Gastroesophageal sphincter (tissue), 4 donors: Measurements from ENCODE around the gene HSPA1A. TPM values are rescaled to one million over a fixed set of nuclear protein-coding genes. Genes with fewer than 3 reads are reported as not detected.
"Not testable (repeated sequence)": the region's sequence is repeated elsewhere in the genome, so short reads cannot be mapped to it uniquely, and the experiment has no call there.

Experiments
- ATAC-seq: fragments of 150-250 bp; one replicate; pipeline ENCODE4 v1.9.1; 2016; ENCODE audit warnings: mild to moderate bottlenecking, moderate library complexity
- H3K27ac ChIP-seq, 4 donors: fragments of 200-600 bp; sonication (generic) in 3 of 4; 1 replicate in 3 of 4; 2 replicates in 1 of 4; pipeline ENCODE4 v1.5.1; 2016 to 2019
- H3K27me3 ChIP-seq: fragments of 200-600 bp; sonication (generic); one replicate; pipeline ENCODE4 v1.5.1; 2019
- H3K36me3 ChIP-seq, 2 donors: fragments of 200-600 bp; sonication (generic); one replicate each; pipeline ENCODE4 v1.5.1; 2019; ENCODE audit warnings: control low read depth in 1 of 2
- H3K4me1 ChIP-seq, 3 donors: fragments of 200-600 bp; sonication (generic); 1 replicate in 2 of 3; 2 replicates in 1 of 3; pipeline ENCODE4 v1.5.1; 2016 to 2019; ENCODE audit warnings: control low read depth in 2 of 3
- H3K4me3 ChIP-seq, 2 donors: fragments of 200-600 bp; sonication (generic); one replicate each; pipeline ENCODE4 v1.5.1; 2019; ENCODE audit warnings: mild to moderate bottlenecking in 1 of 2, moderate library complexity in 1 of 2
- H3K9me3 ChIP-seq, 3 donors: fragments of 200-600 bp; sonication (generic); one replicate each; pipeline ENCODE4 v1.5.1; 2017 to 2019; ENCODE audit warnings: control low read depth in 2 of 3
- EP300 ChIP-seq: sonication (generic); formaldehyde crosslinking; IDR thresholded peaks from one replicate; pipeline ENCODE4 v1.6.1; 2017; ENCODE audit warnings: antibody characterized with exemption, mild to moderate bottlenecking
- POLR2A ChIP-seq, 2 donors: fragments of 450-650 bp; IDR thresholded peaks; one replicate each; pipeline ENCODE4 v1.6.1; 2017; ENCODE audit warnings: antibody characterized with exemption in 2 of 2, mild to moderate bottlenecking in 2 of 2, moderate library complexity in 1 of 2
- POLR2AphosphoS5 ChIP-seq: sonication (generic); formaldehyde crosslinking; IDR thresholded peaks from one replicate; pipeline ENCODE4 v1.6.1; 2017; ENCODE audit warnings: antibody characterized with exemption
- WGBS, 2 donors: methylation state at CpG; one replicate each; pipeline ENCODE4 v1.1.5; 2018; ENCODE audit warnings: low coverage in 1 of 2; 5-methylcytosine and 5-hydroxymethylcytosine counted together
- total RNA-seq, 4 donors: library from RNA; depleted of rRNA; stranded (reverse); fragments of >200 nt; gene quantifications; one replicate each; pipeline ENCODE4 v1.1.0, GENCODE V29; 2016
- TF ChIP-seq, protein P1 (sequence below), 4 experiments: fragments of 200-600 bp in 2 of 4; fragments of 450-650 bp in 2 of 4; sonication (generic) in 1 of 4; IDR thresholded peaks; one replicate each; pipeline ENCODE4 v1.5.1; 2017 to 2019; ENCODE audit warnings: antibody characterized with exemption in 4 of 4, mild to moderate bottlenecking in 2 of 4, moderate library complexity in 2 of 4

Gene HSPA1A
- total RNA-seq, 4 donors from 2014 or later, result 287 to 496 (median 351) TPM

DNA sequence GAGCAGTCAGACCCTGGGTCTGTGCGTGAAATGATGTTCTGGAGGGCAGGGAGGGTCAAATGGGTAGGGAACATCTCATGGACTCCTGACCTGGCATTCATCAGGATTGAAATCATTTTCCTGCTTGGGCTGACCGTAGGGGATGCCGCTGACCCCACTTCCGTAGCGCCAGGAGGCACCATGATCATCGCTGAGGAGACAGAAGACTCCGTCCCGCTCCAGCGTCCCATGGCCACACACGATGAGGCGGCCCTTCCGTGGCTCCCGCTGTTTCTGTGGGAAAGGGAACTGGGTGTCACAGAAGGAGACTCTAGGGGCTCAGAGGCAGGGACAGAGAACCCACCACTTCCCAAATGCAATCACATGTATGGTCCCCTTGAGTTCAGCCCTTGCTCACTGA is 45.0 kb downstream of the HSPA1A start:
- Histone ChIP-seq H3K9me3 (no peaks in the 10 kb centered on the region), H3K27ac (no peak overlapping the region), H3K4me3 (no peak overlapping the region), H3K36me3 (peaks cover 0 to 48% of the 10 kb centered on the region in 2 donors), H3K4me1 (peaks cover 0 to 33% (median 6%) of the 10 kb centered on the region in 3 donors), H3K27me3 (no peaks in the 10 kb centered on the region)
- 83 to 100% methylated on average over 2 to 6 of the region's 13 CpGs for WGBS, 2 donors
- ATAC-seq, result no peak
- TF ChIP-seq POLR2A (IDR thresholded peaks at IDR 0.05) (no peak), EP300 (no peak), POLR2AphosphoS5 (no peak)
- TF ChIP-seq, protein P1, sequence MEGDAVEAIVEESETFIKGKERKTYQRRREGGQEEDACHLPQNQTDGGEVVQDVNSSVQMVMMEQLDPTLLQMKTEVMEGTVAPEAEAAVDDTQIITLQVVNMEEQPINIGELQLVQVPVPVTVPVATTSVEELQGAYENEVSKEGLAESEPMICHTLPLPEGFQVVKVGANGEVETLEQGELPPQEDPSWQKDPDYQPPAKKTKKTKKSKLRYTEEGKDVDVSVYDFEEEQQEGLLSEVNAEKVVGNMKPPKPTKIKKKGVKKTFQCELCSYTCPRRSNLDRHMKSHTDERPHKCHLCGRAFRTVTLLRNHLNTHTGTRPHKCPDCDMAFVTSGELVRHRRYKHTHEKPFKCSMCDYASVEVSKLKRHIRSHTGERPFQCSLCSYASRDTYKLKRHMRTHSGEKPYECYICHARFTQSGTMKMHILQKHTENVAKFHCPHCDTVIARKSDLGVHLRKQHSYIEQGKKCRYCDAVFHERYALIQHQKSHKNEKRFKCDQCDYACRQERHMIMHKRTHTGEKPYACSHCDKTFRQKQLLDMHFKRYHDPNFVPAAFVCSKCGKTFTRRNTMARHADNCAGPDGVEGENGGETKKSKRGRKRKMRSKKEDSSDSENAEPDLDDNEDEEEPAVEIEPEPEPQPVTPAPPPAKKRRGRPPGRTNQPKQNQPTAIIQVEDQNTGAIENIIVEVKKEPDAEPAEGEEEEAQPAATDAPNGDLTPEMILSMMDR (IDR thresholded peaks at IDR 0.05), result no peak

DNA sequence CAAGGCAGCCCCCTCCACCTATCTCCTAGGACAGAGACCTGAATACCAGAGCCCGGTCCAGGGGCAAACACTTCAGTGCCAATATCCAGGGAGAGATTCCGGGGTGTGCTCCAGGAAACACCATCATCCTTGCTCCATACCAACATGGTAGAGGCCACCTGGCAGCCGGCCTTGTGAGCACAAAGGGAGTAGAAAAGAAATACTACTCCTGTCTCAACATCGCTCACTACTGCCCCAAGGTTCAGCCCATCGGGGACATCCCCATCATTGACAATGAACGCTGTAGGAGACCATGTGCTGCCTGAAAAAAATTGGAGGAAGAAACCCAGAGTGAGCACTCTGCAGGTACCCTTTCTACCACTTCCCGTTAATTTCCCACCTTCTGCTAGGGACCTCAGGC is 45.8 kb downstream of the HSPA1A start:
- H3K4me1 ChIP-seq, result peaks cover 0 to 33% (median 6%) of the 10 kb centered on the region in 3 donors
- WGBS, 2 donors, result 84 to 87% methylated on average over 3 to 4 of the region's 7 CpGs
- no peaks in the 10 kb centered on the region for H3K9me3 ChIP-seq
- TF ChIP-seq POLR2A (IDR thresholded peaks at IDR 0.05) (no peak), POLR2AphosphoS5 (no peak), EP300 (no peak)
- TF ChIP-seq, protein P1 (IDR thresholded peaks at IDR 0.05), result no peak
- no peaks in the 10 kb centered on the region for H3K27me3 ChIP-seq
- no peak overlapping the region for H3K27ac ChIP-seq
- ATAC-seq, result no peak
- peaks cover 0 to 48% of the 10 kb centered on the region in 2 donors for H3K36me3 ChIP-seq
- H3K4me3 ChIP-seq, result no peak overlapping the region

DNA sequence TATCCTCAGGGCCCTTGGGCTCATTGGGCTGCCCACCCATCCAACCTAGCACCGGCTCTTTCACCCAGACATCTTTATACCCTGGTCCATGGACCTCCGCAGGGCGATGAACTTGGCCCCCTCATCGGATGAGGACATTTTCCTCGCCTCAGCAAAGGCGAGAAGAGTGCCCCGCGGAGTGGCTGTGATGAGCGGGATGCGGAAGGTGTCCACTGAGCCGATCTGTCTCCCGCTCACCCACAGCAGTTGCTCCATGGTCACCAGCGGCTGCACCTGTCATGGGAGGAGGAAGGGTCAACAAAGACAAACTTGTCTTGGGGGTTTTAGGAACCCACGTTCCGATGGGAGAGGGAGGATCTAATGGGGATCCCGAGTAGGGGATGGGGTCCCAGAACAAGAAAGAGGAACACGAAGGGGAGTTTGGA is 46.6 kb downstream of the HSPA1A start:
- peak overlapping the region in 3 of 4 donors; percentile 91 to 96 (median 95) for H3K27ac ChIP-seq
- peaks cover 0 to 44% of the 10 kb centered on the region in 2 donors for H3K36me3 ChIP-seq
- ATAC-seq, result no peak
- H3K9me3 ChIP-seq, result no peaks in the 10 kb centered on the region
- WGBS, 2 donors, result 11 to 24% methylated on average over 4 to 9 of the region's 17 CpGs
- TF ChIP-seq, protein P1 (IDR thresholded peaks at IDR 0.05), result no peak
- TF ChIP-seq POLR2A (IDR thresholded peaks at IDR 0.05) (no peak), POLR2AphosphoS5 (no peak), EP300 (no peak)
- no peaks in the 10 kb centered on the region for H3K27me3 ChIP-seq
- peaks cover 0 to 33% (median 6%) of the 10 kb centered on the region in 3 donors for H3K4me1 ChIP-seq
- peak overlapping the region; percentile 83 for H3K4me3 ChIP-seq

DNA sequence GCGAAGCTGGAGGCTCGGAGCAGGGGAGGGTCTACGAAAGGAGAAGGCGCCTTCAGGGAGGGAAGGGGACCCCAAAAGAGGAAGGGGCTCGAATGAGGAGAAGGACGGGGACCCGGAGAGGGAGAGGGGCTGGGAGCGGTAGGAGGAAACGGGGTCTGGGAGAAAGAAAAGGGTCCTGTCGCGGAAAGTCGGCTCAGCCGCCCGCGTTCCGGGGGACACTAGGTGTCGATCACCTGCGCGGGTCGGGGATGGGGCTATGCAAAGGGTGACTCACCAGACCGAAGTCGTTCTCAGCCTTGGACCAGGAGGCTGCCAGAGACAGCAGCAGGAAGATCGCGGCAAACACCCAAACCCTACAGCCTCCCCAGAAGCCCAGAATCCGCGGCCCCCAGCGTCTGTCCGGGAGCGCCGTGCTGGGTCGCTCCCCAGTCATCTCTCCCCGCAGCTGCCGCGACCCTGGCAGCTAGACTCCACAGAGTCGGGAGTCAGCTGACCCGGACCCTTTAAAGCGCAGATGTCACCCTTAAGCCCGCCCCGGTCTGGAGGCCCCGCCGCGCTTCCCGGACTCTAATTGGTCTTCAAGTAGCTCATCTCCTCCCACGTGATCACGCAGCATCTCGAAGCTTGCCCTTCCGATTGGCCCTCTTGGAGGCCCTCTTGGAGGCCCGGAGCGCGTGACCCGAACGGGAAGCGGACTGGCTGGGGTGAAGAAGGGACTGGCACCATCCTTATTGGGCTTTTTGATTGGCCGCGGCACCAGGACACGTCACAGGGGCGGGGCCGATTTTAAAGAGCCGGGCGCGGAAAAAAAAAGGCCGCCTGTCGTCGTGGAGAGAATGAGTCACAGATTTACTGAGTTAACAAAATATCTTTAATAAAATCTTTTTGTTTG is 47.2 kb downstream of the HSPA1A start, which contains the start of gene NEU1:
TSS of gene NEU1 (minus strand) at position 478 of the 892 bp plus-strand sequence. CDS start at position 433, 45 bp downstream.
- TF ChIP-seq, protein P1 (IDR thresholded peaks at IDR 0.05), result peak in 1 of 4 experiments; percentile 7
- TF ChIP-seq POLR2A (IDR thresholded peaks at IDR 0.05) (peak; percentile 93 to 95), EP300 (no peak), POLR2AphosphoS5 (peak; percentile 93)
- peaks cover 0 to 33% (median 6%) of the 10 kb centered on the region in 3 donors for H3K4me1 ChIP-seq
- no peaks in the 10 kb centered on the region for H3K27me3 ChIP-seq
- no peaks in the 10 kb centered on the region for H3K9me3 ChIP-seq
- peak within 1 kb of the TSS; percentile 72 to 96 (median 93) for H3K27ac ChIP-seq
- H3K4me3 ChIP-seq, result peak within 1 kb of the TSS; percentile 83
- H3K36me3 ChIP-seq, result peaks cover 0 to 38% of the 10 kb centered on the region in 2 donors
- 0 to 1% methylated on average over 9 to 55 of the region's 64 CpGs for WGBS, 2 donors
- ATAC-seq, result peak; percentile 98

DNA sequence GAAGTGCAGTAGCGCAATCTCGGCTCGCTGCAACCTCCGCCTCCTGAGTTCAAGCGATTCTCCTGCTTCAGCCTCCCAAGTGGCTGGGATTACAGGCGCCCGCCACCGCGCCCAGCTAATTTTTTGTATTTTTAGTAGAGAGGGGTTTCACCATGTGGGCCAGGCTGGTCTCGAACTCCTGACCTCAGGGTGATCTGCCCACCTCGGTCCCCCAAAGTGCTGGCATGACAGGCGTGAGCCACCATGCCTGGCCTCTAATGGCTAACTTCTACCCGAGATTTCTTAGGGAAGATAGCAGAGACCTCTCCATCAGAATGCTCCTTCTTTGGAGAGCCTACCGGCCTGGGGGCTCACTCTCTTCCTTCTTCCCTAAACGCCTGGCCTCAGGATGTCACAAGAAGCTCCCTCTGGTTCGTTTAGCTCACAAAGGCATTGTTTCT is 48.8 kb downstream of the HSPA1A start:
- 0 to 10% methylated on average over 8 to 9 of the region's 16 CpGs for WGBS, 2 donors
- Histone ChIP-seq H3K4me1 (peaks cover 0 to 33% (median 6%) of the 10 kb centered on the region in 3 donors), H3K4me3 (peak overlapping the region; percentile 28 to 83), H3K36me3 (peaks cover 0 to 22% of the 10 kb centered on the region in 2 donors), H3K27ac (peak overlapping the region in 3 of 4 donors; percentile 91 to 92 (median 91))
- not testable (repeated sequence) for ATAC-seq, H3K9me3 ChIP-seq, H3K27me3 ChIP-seq
